NK-92 (cell line): ENCODE results near the gene INSIG1.

Experiments used
- DNase-seq: peaks from one replicate; lab custom pipeline; 2025; ENCODE audit not compliant: unreplicated experiment; lab: John Stamatoyannopoulos, UW

The INSIG1 gene

GRCh38 chr7:155297517-155298287 lies at the start of gene INSIG1:
TSS of gene INSIG1 (plus strand) at chr7:155297878. CDS start at chr7:155298286, 408 bp downstream.
- DNase-seq: no peak

- no peak for DNase-seq
Observed at GRCh38 chr7:155248366-155248756, 49.3 kb upstream of the INSIG1 start.

- no peak for DNase-seq
Observed at GRCh38 chr7:155251831-155252230, 45.8 kb upstream of the INSIG1 start.

GRCh38 chr7:155252444-155252887 lies 45.2 kb upstream of the INSIG1 start:
- no peak for DNase-seq

GRCh38 chr7:155252892-155253501 lies 44.7 kb upstream of the INSIG1 start:
- DNase-seq: no peak

- no peak for DNase-seq
Observed at GRCh38 chr7:155254018-155254417, 43.7 kb upstream of the INSIG1 start.

GRCh38 chr7:155255071-155255470 lies 42.6 kb upstream of the INSIG1 start:
- no peak for DNase-seq

- no peak for DNase-seq
Observed at GRCh38 chr7:155255621-155256020, 42.1 kb upstream of the INSIG1 start.

- no peak for DNase-seq
Observed at GRCh38 chr7:155256081-155256760, 41.5 kb upstream of the INSIG1 start.

- DNase-seq: no peak
Observed at GRCh38 chr7:155256761-155257481, 40.8 kb upstream of the INSIG1 start.

- no peak for DNase-seq
Observed at GRCh38 chr7:155257482-155258225, 40.0 kb upstream of the INSIG1 start.

- no peak for DNase-seq
Observed at GRCh38 chr7:155258226-155258560, 39.5 kb upstream of the INSIG1 start.

- no peak for DNase-seq
Observed at GRCh38 chr7:155259866-155260497, 37.7 kb upstream of the INSIG1 start.

GRCh38 chr7:155260498-155260872 lies 37.2 kb upstream of the INSIG1 start:
- no peak for DNase-seq

GRCh38 chr7:155261031-155261985 lies 36.4 kb upstream of the INSIG1 start:
- no peak for DNase-seq

- DNase-seq: no peak
Observed at GRCh38 chr7:155262031-155262430, 35.6 kb upstream of the INSIG1 start.

- DNase-seq: no peak
Observed at GRCh38 chr7:155263051-155263450, 34.6 kb upstream of the INSIG1 start.

GRCh38 chr7:155263581-155264143 lies 34.0 kb upstream of the INSIG1 start:
- DNase-seq: no peak

GRCh38 chr7:155265144-155265543 lies 32.5 kb upstream of the INSIG1 start:
- DNase-seq: no peak
